K562 (cell line): ENCODE measurements around the gene C2CD2L. TPM values are rescaled to one million over a fixed set of nuclear protein-coding genes. Genes with fewer than 3 reads are reported as not detected.

Experiments used
- BHLHE40 ChIP-seq: IDR thresholded peaks from 2 replicates; pipeline ENCODE4 v1.6.1; 2011; ENCODE audit warnings: low read length, improper control_type of control experiment
- COPS2 ChIP-seq: fragments of 450-650 bp; conservative IDR thresholded peaks from 2 replicates; pipeline ENCODE4 v1.6.1; 2016; ENCODE audit warnings: mild to moderate bottlenecking, moderate library complexity
- FOXJ2 ChIP-seq: fragments of 200-800 bp; sonication (Bioruptor generic); IDR thresholded peaks from 2 replicates; pipeline ENCODE4 v1.6.1; 2016; ENCODE audit warnings: missing genetic modification characterization, missing compliant biosample characterization
- GATAD2A ChIP-seq: fragments of 450-650 bp; IDR thresholded peaks from 2 replicates; pipeline ENCODE4 v1.6.1; 2017
- GTF2E2 ChIP-seq: fragments of 200-800 bp; sonication (Bioruptor generic); IDR thresholded peaks from 2 replicates; pipeline ENCODE4 v1.6.1; 2016; ENCODE audit warnings: missing genetic modification characterization, missing compliant biosample characterization
- HIVEP1 ChIP-seq: fragments of 250-450 bp; sonication (Bioruptor Pico); IDR thresholded peaks from 2 replicates; pipeline ENCODE4 v1.4.0; 2020; ENCODE audit warnings: mild to moderate bottlenecking
- ID3 ChIP-seq, 2 experiments: fragments of 250-450 bp in 1 of 2; fragments of 450-650 bp in 1 of 2; sonication (Bioruptor Pico) in 1 of 2; IDR thresholded peaks; 2 replicates each; pipeline versions ENCODE4 v1.6.1 to v1.8.0; 2016 to 2021; ENCODE audit warnings: mild to moderate bottlenecking in 2 of 2, moderate library complexity in 2 of 2, missing compliant biosample characterization in 1 of 2, missing genetic modification characterization in 1 of 2
- IRF2 ChIP-seq: sonication (generic); formaldehyde crosslinking; IDR thresholded peaks from 2 replicates; pipeline ENCODE4 v1.8.1; 2022; ENCODE audit warnings: mild to moderate bottlenecking, missing genetic modification reagents
- MAFG ChIP-seq: fragments of 450-650 bp; conservative IDR thresholded peaks from 2 replicates; pipeline ENCODE4 v1.6.1; 2016; ENCODE audit warnings: missing genetic modification characterization, missing compliant biosample characterization
- MCM2 ChIP-seq: fragments of 450-650 bp; IDR thresholded peaks from 2 replicates; pipeline ENCODE4 v1.6.1; 2017; ENCODE audit warnings: low read depth, mild to moderate bottlenecking
- MXD1 ChIP-seq: fragments of 250-450 bp; sonication (Bioruptor Pico); IDR thresholded peaks from 2 replicates; pipeline ENCODE4 v1.8.0; 2021; ENCODE audit warnings: borderline replicate concordance, mild to moderate bottlenecking, moderate library complexity; ENCODE audit not compliant: poor library complexity, severe bottlenecking
- NFE2 ChIP-seq: IDR thresholded peaks from 2 replicates; pipeline ENCODE4 v1.6.1; 2014; ENCODE audit warnings: antibody characterized with exemption, low read depth
- NFYB ChIP-seq: IDR thresholded peaks from 2 replicates; pipeline ENCODE4 v1.6.1; 2011; ENCODE audit warnings: mild to moderate bottlenecking, moderate library complexity; ENCODE audit not compliant: insufficient read length; ENCODE audit errors: extremely low read depth
- POLR3A ChIP-seq: IDR thresholded peaks from 2 replicates; pipeline ENCODE4 v1.6.1; 2011; ENCODE audit warnings: borderline replicate concordance, mild to moderate bottlenecking, moderate library complexity; ENCODE audit not compliant: insufficient read length, insufficient read depth; ENCODE audit errors: extremely low read depth
- SMARCB1 ChIP-seq: IDR thresholded peaks from 2 replicates; pipeline ENCODE4 v1.6.1; 2011; ENCODE audit warnings: improper control_type of control experiment, low read depth; ENCODE audit not compliant: insufficient read length
- SREBF1 ChIP-seq: fragments of 150-350 bp; IDR thresholded peaks from 2 replicates; pipeline ENCODE4 v1.6.1; 2014; ENCODE audit warnings: antibody characterized with exemption, low read depth, low read length, borderline replicate concordance
- TFAM ChIP-seq: fragments of 250-450 bp; sonication (Bioruptor Pico); conservative IDR thresholded peaks from 2 replicates; pipeline ENCODE4 v1.5.0; 2021; ENCODE audit warnings: mild to moderate bottlenecking, moderate library complexity
- THRA ChIP-seq: fragments of 450-650 bp; IDR thresholded peaks from 2 replicates; pipeline ENCODE4 v1.6.1; 2017; ENCODE audit warnings: mild to moderate bottlenecking, moderate library complexity
- U2AF2 ChIP-seq: fragments of 200-400 bp; formaldehyde crosslinking; optimal IDR thresholded peaks from 2 replicates; pipeline ENCODE3; 2017; ENCODE audit warnings: low read depth, mild to moderate bottlenecking, low read length
- YY1 ChIP-seq, 3 experiments: IDR thresholded peaks; 2 replicates each; pipeline ENCODE4 v1.6.1; 2011; ENCODE audit warnings: low read length in 2 of 3, mild to moderate bottlenecking in 2 of 3, moderate library complexity in 2 of 3, borderline replicate concordance in 1 of 3, control low read depth in 1 of 3, low read depth in 1 of 3; ENCODE audit not compliant: insufficient read depth in 3 of 3, insufficient replicate concordance in 2 of 3, control insufficient read depth in 1 of 3, insufficient read length in 1 of 3; ENCODE audit errors: extremely low read depth in 1 of 3
- ZBED1 ChIP-seq: IDR thresholded peaks from 2 replicates; pipeline ENCODE4 v1.6.1; 2014
- ZBTB34 ChIP-seq: fragments of 250-450 bp; sonication (Bioruptor Pico); IDR thresholded peaks from 2 replicates; pipeline ENCODE4 v1.8.0; 2021; ENCODE audit warnings: mild to moderate bottlenecking, moderate library complexity
- ZNF134 ChIP-seq: fragments of 250-450 bp; sonication (Bioruptor Pico); conservative IDR thresholded peaks from 2 replicates; pipeline ENCODE4 v1.4.0; 2020
- ZNF165 ChIP-seq: fragments of 250-450 bp; sonication (Bioruptor Pico); IDR thresholded peaks from 2 replicates; pipeline ENCODE4 v1.4.0; 2020; ENCODE audit warnings: borderline replicate concordance
- ZNF175 ChIP-seq: fragments of 200-800 bp; sonication (Bioruptor generic); IDR thresholded peaks from 2 replicates; pipeline ENCODE4 v1.6.1; 2016; ENCODE audit warnings: low read depth, mild to moderate bottlenecking, missing genetic modification characterization, missing compliant biosample characterization
- ZNF274 ChIP-seq: IDR thresholded peaks from 2 replicates; pipeline ENCODE4 v1.6.1; 2011; ENCODE audit warnings: low read depth, mild to moderate bottlenecking, low read length, moderate library complexity, borderline replicate concordance
- ZNF717 ChIP-seq: fragments of 250-450 bp; sonication (Bioruptor Pico); IDR thresholded peaks from 2 replicates; pipeline ENCODE4 v1.5.0; 2021
- polyA plus RNA-seq, 8 experiments: library from polyadenylated mRNA; depleted of rRNA in 4 of 8; stranded (reverse) in 5 of 8; unstranded in 3 of 8; fragments of >200 nt; fragmentation: Nextera tagmentation in 2 of 8; fragmentation: Illumina TruSeq in 1 of 8; extraction: Ambion mirVana in 2 of 8; extraction: Trizol in 1 of 8; gene quantifications; 2 replicates each; pipeline versions ENCODE4 v1.2.1 to v1.2.3, GENCODE V29; 2011 to 2014; ENCODE audit warnings: inconsistent platforms in 1 of 8, missing spikeins in 1 of 8
- total RNA-seq, 7 experiments: library from RNA; depleted of rRNA in 6 of 7; stranded (reverse); fragments of >200 nt in 6 of 7; fragmentation: Illumina TruSeq in 2 of 7; extraction: Trizol in 2 of 7; gene quantifications; 2 replicates each; pipeline versions ENCODE4 v1.2.1 to v1.2.3, GENCODE V29; 2011 to 2021; ENCODE audit warnings: low replicate concordance in 1 of 7

Gene C2CD2L
- total and polyA plus RNA-seq, 9 of the 15 experiments (the other 6 are each of a cell fraction or from before 2014, with no cell fraction given), result 0.66 to 41.2 (median 14.8) TPM

- TF ChIP-seq ZNF175 (CRISPR knock-in tag), result no peak
- TF ChIP-seq POLR3A, result no peak
- peak; percentile 95 for TF ChIP-seq ZBED1
- no peak for TF ChIP-seq ZNF717 (CRISPR knock-in tag)
- 0 out of 2 replicates have a peak, but pooled peaks have one; percentile 12 for TF ChIP-seq ZNF134 (CRISPR knock-in tag)
- TF ChIP-seq THRA, result no peak
- no peak for TF ChIP-seq TFAM
- no peak for TF ChIP-seq COPS2
- peak; percentile 72 for TF ChIP-seq BHLHE40
- no peak for TF ChIP-seq MXD1 (CRISPR knock-in tag)
- TF ChIP-seq SREBF1, result no peak
- TF ChIP-seq IRF2 (CRISPR knock-in tag), result no peak
- no peak for TF ChIP-seq ID3 (CRISPR knock-in tag; IDR thresholded peaks at IDR 0.05)
- TF ChIP-seq ID3 (tag; IDR thresholded peaks at IDR 0.05), result peak; percentile 48; the same call in 1 of the 2 replicates
- 0 out of 2 replicates have a peak, but pooled peaks have one; percentile 1 for TF ChIP-seq HIVEP1 (CRISPR knock-in tag)
- no peak for TF ChIP-seq U2AF2
- peak; percentile 84 for TF ChIP-seq ZNF274
- no peak for TF ChIP-seq NFYB
- TF ChIP-seq MAFG (tag), result peak; percentile 89
- TF ChIP-seq MCM2, result no peak
- no peak for TF ChIP-seq SMARCB1
- TF ChIP-seq YY1 (IDR thresholded peaks at IDR 0.05; ENCODE audit: borderline replicate concordance in 1 of 3, control insufficient read depth in 1 of 3, extremely low read depth in 1 of 3, insufficient read depth in 3 of 3, insufficient read length in 1 of 3, insufficient replicate concordance in 2 of 3, low read depth in 1 of 3, low read length in 2 of 3), result peak in 2 of 3 experiments; percentile 6 to 15
- no peak for TF ChIP-seq ZNF165 (CRISPR knock-in tag)
- TF ChIP-seq NFE2, result peak; percentile 99
- no peak for TF ChIP-seq GTF2E2
- TF ChIP-seq GATAD2A, result peak; percentile 99
- no peak for TF ChIP-seq ZBTB34 (CRISPR knock-in tag)
- TF ChIP-seq FOXJ2, result 0 out of 2 replicates have a peak, but pooled peaks have one; percentile 28
These were observed 19.4 kb upstream of the C2CD2L start (continued) for GRCh38 chr11:119087747-119088241.
